GM12865 (cell line): ENCODE measurements around the gene GNB1L.

Experiments used
- DNase-seq: peaks from one replicate; pipeline ENCODE4 v3.0.0; 2010; ENCODE audit warnings: low read depth
- H3K4me3 ChIP-seq: 2 replicates; pipeline ENCODE4 v1.5.1; 2011; ENCODE audit warnings: mild to moderate bottlenecking, low read depth, low read length, control low read depth
- CTCF ChIP-seq: IDR thresholded peaks from 2 replicates; pipeline ENCODE4 v1.5.1; 2011; ENCODE audit warnings: low read length, control low read depth, low read depth, inconsistent platforms; ENCODE audit not compliant: insufficient read depth; ENCODE audit errors: missing control alignments

The GNB1L gene

GRCh38 chr22:19845054-19845722 is 9.5 kb downstream of the GNB1L start:
- TF ChIP-seq CTCF, result no peak
- DNase-seq, result no peak
- H3K4me3 ChIP-seq, result no peak overlapping the region

DNA sequence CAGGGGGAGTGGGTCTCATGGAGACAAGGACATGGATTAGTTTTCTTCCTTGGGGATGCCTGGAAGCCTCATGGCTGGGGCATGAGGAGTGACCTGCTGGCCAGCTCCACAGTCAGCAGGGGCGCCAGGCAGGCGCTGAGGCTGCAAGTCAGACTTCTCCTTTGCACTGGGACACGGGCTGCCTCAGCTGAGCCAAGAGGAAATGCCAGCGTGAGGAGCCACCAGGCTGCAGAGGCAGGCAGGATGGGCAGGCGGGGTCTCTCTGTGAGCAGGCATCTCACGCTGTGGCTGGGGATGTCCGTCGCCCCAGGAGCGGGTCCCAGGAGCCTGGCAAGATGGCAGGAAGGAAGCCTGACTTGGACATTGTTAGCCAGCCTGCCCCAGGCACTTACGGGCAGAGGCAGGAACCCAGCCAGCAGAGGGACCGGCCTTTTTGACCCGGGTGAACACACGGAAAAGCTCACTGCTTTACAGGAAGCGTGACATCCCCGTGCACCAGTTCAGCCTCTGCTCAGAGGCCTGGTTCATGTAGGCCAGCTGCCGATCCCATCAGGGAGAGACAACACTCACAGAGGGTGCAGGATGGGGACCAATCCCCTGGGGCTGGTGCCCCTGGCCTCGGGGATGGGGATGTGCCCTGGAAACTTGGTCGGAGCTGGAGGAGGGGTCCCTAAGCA is 10.2 kb downstream of the GNB1L start:
- DNase-seq, result no peak
- no peak overlapping the region for H3K4me3 ChIP-seq
- no peak for TF ChIP-seq CTCF

DNA sequence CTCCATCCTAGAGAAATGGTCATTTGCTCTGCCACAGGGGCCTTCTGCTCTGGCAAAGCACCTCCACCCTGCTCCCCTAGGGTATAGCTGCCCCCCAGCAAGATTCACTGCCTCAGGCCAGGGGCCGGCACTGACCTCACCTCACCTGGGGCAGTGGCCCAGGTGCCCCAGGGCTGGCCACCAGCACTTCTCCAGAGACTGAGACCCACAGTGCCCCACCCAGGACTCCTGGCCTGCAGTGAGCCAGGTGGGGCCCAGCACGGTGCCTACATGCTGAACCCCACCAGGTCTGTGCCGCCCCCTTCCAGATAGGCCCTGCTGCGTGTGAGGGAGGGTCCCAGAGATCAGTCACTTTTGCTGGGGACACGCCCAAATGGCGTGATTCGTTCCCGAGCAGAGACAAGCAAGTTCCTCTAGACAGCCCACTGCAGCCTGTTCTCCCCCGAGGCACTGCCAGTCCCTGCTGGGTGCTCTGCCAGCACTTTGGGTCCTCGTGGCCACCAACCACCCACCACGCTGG is 10.8 kb downstream of the GNB1L start:
- DNase-seq, result no peak
- H3K4me3 ChIP-seq, result no peak overlapping the region
- TF ChIP-seq CTCF, result no peak

GRCh38 chr22:19843107-19843856 is 11.4 kb downstream of the GNB1L start:
- TF ChIP-seq CTCF, result no peak
- no peak overlapping the region for H3K4me3 ChIP-seq
- DNase-seq, result no peak

- TF ChIP-seq CTCF, result no peak
Measured at GRCh38 chr22:19842393-19843106, 12.1 kb downstream of the GNB1L start.

DNA sequence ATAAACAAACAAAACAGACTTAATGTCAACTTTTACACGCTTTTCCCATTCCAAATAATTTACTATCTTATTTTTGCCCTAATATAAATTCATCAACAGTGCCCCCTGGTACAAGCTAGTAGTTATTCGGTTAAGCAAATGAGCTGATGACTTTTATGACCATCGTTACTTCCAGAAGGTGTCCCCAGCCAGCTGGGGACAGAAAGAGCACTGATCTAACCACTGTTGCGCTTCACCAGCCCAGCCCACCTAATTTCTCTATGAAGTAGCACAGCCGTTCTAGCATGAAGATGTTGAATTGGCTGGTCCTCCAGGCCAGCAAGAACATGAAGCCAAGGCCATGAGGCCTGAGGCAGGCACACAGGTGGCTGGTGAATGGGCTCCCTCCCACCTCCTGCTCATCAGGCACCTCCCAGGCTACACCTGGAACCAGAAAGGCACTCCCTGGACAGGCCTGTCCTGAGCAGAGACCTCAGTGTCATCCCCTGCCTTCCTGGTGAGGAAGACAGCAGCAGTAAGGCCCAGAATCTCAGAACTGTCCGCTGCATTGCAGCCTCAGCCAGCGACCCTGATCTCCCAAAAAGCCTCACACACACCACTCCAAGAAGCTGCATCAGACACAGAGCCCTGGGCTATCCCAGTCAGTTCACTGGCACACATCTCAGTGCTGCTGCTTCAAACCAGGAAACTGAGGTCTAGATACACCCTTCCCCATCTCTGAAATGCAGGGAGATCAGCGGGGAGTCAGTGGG is 12.9 kb downstream of the GNB1L start:
- no peak for DNase-seq

More at GRCh38 chr22:19842393-19843106, 12.1 kb downstream of the GNB1L start:
- DNase-seq, result no peak
- H3K4me3 ChIP-seq, result no peak overlapping the region

More for the DNA sequence above, 12.9 kb downstream of the GNB1L start:
- no peak for TF ChIP-seq CTCF
- H3K4me3 ChIP-seq, result no peak overlapping the region
